NCI-H2171 treated with DMSO at 0.1 percent for 48 hours (cell line): ENCODE results near the gene RALGAPA1.

Experiments used
- DNase-seq: peaks from one replicate; lab custom pipeline; 2025; lab: John Stamatoyannopoulos, UW

Gene RALGAPA1

GRCh38 chr14:35535483-35536112 is 273.5 kb downstream of the RALGAPA1 start:
- no peak for DNase-seq

GRCh38 chr14:35534873-35535482 is 274.1 kb downstream of the RALGAPA1 start:
- peak; percentile 31 for DNase-seq

- no peak for DNase-seq
Measured at GRCh38 chr14:35534208-35534872, 274.8 kb downstream of the RALGAPA1 start.

GRCh38 chr14:35533357-35534207 is 275.5 kb downstream of the RALGAPA1 start, which contains the start of gene INSM2:
Gene INSM2, plus strand, starts transcription at chr14:35534164. Its CDS starts 89 bp downstream, at chr14:35534253.
- DNase-seq, result peak; percentile 90

- no peak for DNase-seq
Measured at GRCh38 chr14:35532783-35533356, 276.2 kb downstream of the RALGAPA1 start.

GRCh38 chr14:35531960-35532747 is 276.9 kb downstream of the RALGAPA1 start:
- no peak for DNase-seq

- no peak for DNase-seq
Measured at GRCh38 chr14:35526962-35527361, 282.1 kb downstream of the RALGAPA1 start.

- DNase-seq, result no peak
Measured at GRCh38 chr14:35525695-35526094, 283.4 kb downstream of the RALGAPA1 start.

GRCh38 chr14:35519986-35520385 is 289.1 kb downstream of the RALGAPA1 start:
- DNase-seq, result no peak

- no peak for DNase-seq
Measured at GRCh38 chr14:35515916-35516315, 293.2 kb downstream of the RALGAPA1 start.

- DNase-seq, result no peak
Measured at GRCh38 chr14:35512765-35513164, 296.3 kb downstream of the RALGAPA1 start.

GRCh38 chr14:35509846-35510245 is 299.2 kb downstream of the RALGAPA1 start:
- DNase-seq, result no peak

- DNase-seq, result no peak
Measured at GRCh38 chr14:35506927-35507326, 302.2 kb downstream of the RALGAPA1 start.

GRCh38 chr14:35506461-35506860 is 302.6 kb downstream of the RALGAPA1 start:
- DNase-seq, result no peak

- DNase-seq, result no peak
Measured at GRCh38 chr14:35504260-35504659, 304.8 kb downstream of the RALGAPA1 start.

GRCh38 chr14:35503646-35504045 is 305.4 kb downstream of the RALGAPA1 start:
- DNase-seq, result peak; percentile 67

GRCh38 chr14:35499180-35499579 is 309.9 kb downstream of the RALGAPA1 start:
- DNase-seq, result no peak

GRCh38 chr14:35495278-35495677 is 313.8 kb downstream of the RALGAPA1 start:
- DNase-seq, result no peak

GRCh38 chr14:35492569-35493014 is 316.5 kb downstream of the RALGAPA1 start:
- DNase-seq, result no peak
